ENCODE measurements around the gene CDH15.
A peak's percentile ranks its signal among the peaks of the same experiment; 100 is the strongest.

CDH15 gene

GRCh38 chr16:89202422-89203215 lies 31.1 kb downstream of the CDH15 start:
- DNase-seq (ENCODE audit: low read depth): no peak
- TF ChIP-seq, protein P1, sequence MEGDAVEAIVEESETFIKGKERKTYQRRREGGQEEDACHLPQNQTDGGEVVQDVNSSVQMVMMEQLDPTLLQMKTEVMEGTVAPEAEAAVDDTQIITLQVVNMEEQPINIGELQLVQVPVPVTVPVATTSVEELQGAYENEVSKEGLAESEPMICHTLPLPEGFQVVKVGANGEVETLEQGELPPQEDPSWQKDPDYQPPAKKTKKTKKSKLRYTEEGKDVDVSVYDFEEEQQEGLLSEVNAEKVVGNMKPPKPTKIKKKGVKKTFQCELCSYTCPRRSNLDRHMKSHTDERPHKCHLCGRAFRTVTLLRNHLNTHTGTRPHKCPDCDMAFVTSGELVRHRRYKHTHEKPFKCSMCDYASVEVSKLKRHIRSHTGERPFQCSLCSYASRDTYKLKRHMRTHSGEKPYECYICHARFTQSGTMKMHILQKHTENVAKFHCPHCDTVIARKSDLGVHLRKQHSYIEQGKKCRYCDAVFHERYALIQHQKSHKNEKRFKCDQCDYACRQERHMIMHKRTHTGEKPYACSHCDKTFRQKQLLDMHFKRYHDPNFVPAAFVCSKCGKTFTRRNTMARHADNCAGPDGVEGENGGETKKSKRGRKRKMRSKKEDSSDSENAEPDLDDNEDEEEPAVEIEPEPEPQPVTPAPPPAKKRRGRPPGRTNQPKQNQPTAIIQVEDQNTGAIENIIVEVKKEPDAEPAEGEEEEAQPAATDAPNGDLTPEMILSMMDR (IDR thresholded peaks at IDR 0.05; ENCODE audit: control insufficient read depth, insufficient read depth, low read depth, low read length, missing control alignments): no peak
- H3K4me3 ChIP-seq (ENCODE audit: control insufficient read depth, low read depth, low read length): no peak overlapping the region

DNA sequence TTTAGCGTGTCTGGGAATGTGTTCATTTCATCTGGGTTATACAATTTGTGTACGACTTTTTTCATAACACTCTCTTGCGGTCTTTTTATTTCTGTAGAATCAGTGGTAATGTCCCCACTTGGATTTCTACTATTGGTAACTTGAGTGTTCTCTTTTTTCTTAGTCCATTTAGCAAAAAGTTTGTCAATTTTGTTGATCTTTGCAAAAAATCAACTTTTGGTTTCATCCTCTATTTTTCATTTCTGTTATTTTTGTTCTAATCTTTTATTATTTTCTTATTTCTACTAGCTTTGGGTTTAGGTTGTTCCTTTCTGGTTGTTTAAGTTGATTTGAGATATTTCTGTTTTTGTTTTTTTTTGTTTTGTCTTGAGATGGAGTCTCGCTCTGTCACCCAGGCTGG lies 36.4 kb downstream of the CDH15 start:
- no peak for DNase-seq (ENCODE audit: low read depth)
- TF ChIP-seq, protein P1 (IDR thresholded peaks at IDR 0.05; ENCODE audit: control insufficient read depth, insufficient read depth, low read depth, low read length, missing control alignments): no peak
- no peak overlapping the region for H3K4me3 ChIP-seq (ENCODE audit: control insufficient read depth, low read depth, low read length)

DNA sequence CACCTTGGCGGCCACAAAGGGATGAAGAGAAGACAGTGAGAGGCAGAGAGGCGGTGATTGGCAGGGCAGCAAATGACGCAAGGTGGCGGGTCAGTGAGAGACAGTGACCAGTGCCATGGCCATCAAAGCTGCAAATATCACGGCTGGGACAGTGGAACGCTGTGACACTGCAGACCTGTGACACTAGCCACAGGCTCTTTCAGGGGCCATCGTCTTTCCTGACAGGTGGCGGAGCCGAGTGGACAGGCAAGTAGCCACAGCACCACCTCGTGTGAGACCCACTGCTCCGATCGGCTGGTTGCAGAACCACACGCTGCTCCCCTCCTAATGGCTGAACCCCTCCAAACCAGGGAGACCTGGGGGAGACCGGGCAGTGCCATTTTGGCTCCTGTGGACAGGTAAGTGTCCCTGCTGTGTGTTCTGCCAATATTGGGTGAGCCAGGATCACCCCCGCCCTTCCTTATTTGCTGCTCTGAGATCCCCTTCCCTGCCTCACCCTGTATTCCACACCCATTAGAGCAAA lies 38.0 kb downstream of the CDH15 start:
- no peak for DNase-seq (ENCODE audit: low read depth)
- no peak overlapping the region for H3K4me3 ChIP-seq (ENCODE audit: control insufficient read depth, low read depth, low read length)
- TF ChIP-seq, protein P1 (IDR thresholded peaks at IDR 0.05; ENCODE audit: control insufficient read depth, insufficient read depth, low read depth, low read length, missing control alignments): no peak

- TF ChIP-seq, protein P1 (IDR thresholded peaks at IDR 0.05; ENCODE audit: control insufficient read depth, insufficient read depth, low read depth, low read length, missing control alignments): no peak
- no peak overlapping the region for H3K4me3 ChIP-seq (ENCODE audit: control insufficient read depth, low read depth, low read length)
- no peak for DNase-seq (ENCODE audit: low read depth)
Measured at GRCh38 chr16:89210165-89210903, 38.8 kb downstream of the CDH15 start.

DNA sequence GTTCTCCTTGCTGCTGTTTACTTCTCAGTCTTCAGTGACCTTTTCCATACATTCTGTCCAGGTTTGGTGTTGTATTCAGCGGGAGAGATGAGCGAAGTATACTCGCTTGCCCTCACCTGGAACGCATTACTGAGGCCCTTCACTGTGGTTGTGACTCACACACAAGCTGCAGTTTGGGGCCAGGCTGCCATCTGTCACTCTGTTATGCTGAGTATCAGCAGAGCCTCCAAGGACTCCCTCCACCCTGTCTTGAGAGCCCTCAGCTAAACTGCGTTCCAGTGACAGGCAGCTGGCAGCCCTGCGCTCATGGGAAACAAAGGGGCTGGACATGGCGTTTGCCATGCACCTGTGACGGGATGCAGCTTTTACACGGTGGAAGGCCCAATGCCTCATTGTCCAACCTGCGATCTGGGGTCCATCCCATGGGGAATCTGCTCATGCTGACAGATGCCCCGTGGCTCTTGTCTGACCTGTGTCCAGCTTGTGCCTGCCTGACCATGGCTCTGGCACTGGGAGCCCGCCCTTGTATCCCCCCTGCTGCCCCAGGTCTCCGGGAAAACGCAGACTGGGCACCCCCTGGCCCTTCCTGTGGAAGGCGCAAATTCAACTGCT lies 39.5 kb downstream of the CDH15 start:
- no peak overlapping the region for H3K4me3 ChIP-seq (ENCODE audit: control insufficient read depth, low read depth, low read length)
- TF ChIP-seq, protein P1 (IDR thresholded peaks at IDR 0.05; ENCODE audit: control insufficient read depth, insufficient read depth, low read depth, low read length, missing control alignments): no peak
- peak; percentile 4 for DNase-seq (ENCODE audit: low read depth)

- DNase-seq (ENCODE audit: low read depth): peak; percentile 42
- H3K4me3 ChIP-seq (ENCODE audit: control insufficient read depth, low read depth, low read length): peak overlapping the region; percentile 94
- TF ChIP-seq, protein P1 (IDR thresholded peaks at IDR 0.05; ENCODE audit: control insufficient read depth, insufficient read depth, low read depth, low read length, missing control alignments): peak; percentile 72
Measured at GRCh38 chr16:89216315-89217137, 45.0 kb downstream of the CDH15 start.
